ENCODE measurements around the gene LRRC2. TPM values are rescaled to one million over a fixed set of nuclear protein-coding genes. Genes with fewer than 3 reads are reported as not detected.
A peak's percentile ranks its signal among the peaks of the same experiment; 100 is the strongest.

LRRC2 gene
- total and polyA plus RNA-seq, 2 of the 13 experiments (the other 11 are each of a cell fraction or from before 2014, with no cell fraction given) = 0.27 to 0.58 TPM

- TF ChIP-seq, protein P1, sequence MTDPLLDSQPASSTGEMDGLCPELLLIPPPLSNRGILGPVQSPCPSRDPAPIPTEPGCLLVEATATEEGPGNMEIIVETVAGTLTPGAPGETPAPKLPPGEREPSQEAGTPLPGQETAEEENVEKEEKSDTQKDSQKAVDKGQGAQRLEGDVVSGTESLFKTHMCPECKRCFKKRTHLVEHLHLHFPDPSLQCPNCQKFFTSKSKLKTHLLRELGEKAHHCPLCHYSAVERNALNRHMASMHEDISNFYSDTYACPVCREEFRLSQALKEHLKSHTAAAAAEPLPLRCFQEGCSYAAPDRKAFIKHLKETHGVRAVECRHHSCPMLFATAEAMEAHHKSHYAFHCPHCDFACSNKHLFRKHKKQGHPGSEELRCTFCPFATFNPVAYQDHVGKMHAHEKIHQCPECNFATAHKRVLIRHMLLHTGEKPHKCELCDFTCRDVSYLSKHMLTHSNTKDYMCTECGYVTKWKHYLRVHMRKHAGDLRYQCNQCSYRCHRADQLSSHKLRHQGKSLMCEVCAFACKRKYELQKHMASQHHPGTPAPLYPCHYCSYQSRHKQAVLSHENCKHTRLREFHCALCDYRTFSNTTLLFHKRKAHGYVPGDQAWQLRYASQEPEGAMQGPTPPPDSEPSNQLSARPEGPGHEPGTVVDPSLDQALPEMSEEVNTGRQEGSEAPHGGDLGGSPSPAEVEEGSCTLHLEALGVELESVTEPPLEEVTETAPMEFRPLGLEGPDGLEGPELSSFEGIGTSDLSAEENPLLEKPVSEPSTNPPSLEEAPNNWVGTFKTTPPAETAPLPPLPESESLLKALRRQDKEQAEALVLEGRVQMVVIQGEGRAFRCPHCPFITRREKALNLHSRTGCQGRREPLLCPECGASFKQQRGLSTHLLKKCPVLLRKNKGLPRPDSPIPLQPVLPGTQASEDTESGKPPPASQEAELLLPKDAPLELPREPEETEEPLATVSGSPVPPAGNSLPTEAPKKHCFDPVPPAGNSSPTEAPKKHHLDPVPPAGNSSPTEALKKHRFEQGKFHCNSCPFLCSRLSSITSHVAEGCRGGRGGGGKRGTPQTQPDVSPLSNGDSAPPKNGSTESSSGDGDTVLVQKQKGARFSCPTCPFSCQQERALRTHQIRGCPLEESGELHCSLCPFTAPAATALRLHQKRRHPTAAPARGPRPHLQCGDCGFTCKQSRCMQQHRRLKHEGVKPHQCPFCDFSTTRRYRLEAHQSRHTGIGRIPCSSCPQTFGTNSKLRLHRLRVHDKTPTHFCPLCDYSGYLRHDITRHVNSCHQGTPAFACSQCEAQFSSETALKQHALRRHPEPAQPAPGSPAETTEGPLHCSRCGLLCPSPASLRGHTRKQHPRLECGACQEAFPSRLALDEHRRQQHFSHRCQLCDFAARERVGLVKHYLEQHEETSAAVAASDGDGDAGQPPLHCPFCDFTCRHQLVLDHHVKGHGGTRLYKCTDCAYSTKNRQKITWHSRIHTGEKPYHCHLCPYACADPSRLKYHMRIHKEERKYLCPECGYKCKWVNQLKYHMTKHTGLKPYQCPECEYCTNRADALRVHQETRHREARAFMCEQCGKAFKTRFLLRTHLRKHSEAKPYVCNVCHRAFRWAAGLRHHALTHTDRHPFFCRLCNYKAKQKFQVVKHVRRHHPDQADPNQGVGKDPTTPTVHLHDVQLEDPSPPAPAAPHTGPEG (CRISPR knock-in tag; IDR thresholded peaks at IDR 0.05) = no peak
- TF ChIP-seq SNAI1 (CRISPR knock-in tag; IDR thresholded peaks at IDR 0.05; ENCODE audit: borderline replicate concordance) (no peak), POLR2AphosphoS5 (IDR thresholded peaks at IDR 0.05; ENCODE audit: low read depth, low read length) (no peak), CREM (IDR thresholded peaks at IDR 0.05) (peak; percentile 73), CREM (CRISPR knock-in tag; IDR thresholded peaks at IDR 0.05) (no peak), MIXL1 (CRISPR knock-in tag; IDR thresholded peaks at IDR 0.05) (peak; percentile 56; the same call in 1 of the 2 replicates), ONECUT2 (CRISPR knock-in tag; IDR thresholded peaks at IDR 0.05) (peak; percentile 67; the same call in 1 of the 2 replicates), KDM2A (CRISPR knock-in tag; IDR thresholded peaks at IDR 0.05; ENCODE audit: borderline replicate concordance, low read depth) (no peak), IKZF5 (CRISPR knock-in tag; IDR thresholded peaks at IDR 0.05) (peak; percentile 37; the same call in 1 of the 2 replicates), ZNF83 (CRISPR knock-in tag; IDR thresholded peaks at IDR 0.05; ENCODE audit: borderline replicate concordance) (no peak), TBX2 (CRISPR knock-in tag; IDR thresholded peaks at IDR 0.05; ENCODE audit: borderline replicate concordance) (peak; percentile 88; the same call in 1 of the 2 replicates), ETV6 (CRISPR knock-in tag; conservative IDR thresholded peaks at IDR 0.05) (0 out of 2 replicates have a peak, but pooled peaks have one; percentile 56)
- TF ChIP-seq, protein P2, sequence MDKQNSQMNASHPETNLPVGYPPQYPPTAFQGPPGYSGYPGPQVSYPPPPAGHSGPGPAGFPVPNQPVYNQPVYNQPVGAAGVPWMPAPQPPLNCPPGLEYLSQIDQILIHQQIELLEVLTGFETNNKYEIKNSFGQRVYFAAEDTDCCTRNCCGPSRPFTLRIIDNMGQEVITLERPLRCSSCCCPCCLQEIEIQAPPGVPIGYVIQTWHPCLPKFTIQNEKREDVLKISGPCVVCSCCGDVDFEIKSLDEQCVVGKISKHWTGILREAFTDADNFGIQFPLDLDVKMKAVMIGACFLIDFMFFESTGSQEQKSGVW (CRISPR knock-in tag; IDR thresholded peaks at IDR 0.05; ENCODE audit: borderline replicate concordance) = no peak
- TF ChIP-seq, protein P3, sequence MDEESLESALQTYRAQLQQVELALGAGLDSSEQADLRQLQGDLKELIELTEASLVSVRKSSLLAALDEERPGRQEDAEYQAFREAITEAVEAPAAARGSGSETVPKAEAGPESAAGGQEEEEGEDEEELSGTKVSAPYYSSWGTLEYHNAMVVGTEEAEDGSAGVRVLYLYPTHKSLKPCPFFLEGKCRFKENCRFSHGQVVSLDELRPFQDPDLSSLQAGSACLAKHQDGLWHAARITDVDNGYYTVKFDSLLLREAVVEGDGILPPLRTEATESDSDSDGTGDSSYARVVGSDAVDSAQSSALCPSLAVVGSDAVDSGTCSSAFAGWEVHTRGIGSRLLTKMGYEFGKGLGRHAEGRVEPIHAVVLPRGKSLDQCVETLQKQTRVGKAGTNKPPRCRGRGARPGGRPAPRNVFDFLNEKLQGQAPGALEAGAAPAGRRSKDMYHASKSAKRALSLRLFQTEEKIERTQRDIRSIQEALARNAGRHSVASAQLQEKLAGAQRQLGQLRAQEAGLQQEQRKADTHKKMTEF (CRISPR knock-in tag; IDR thresholded peaks at IDR 0.05) = peak; percentile 29; the same call in 1 of the 2 replicates
- TF ChIP-seq, protein P4, sequence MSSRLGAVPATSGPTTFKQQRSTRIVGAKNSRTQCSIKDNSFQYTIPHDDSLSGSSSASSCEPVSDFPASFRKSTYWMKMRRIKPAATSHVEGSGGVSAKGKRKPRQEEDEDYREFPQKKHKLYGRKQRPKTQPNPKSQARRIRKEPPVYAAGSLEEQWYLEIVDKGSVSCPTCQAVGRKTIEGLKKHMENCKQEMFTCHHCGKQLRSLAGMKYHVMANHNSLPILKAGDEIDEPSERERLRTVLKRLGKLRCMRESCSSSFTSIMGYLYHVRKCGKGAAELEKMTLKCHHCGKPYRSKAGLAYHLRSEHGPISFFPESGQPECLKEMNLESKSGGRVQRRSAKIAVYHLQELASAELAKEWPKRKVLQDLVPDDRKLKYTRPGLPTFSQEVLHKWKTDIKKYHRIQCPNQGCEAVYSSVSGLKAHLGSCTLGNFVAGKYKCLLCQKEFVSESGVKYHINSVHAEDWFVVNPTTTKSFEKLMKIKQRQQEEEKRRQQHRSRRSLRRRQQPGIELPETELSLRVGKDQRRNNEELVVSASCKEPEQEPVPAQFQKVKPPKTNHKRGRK (CRISPR knock-in tag; IDR thresholded peaks at IDR 0.05) = no peak
- TF ChIP-seq, protein P5, sequence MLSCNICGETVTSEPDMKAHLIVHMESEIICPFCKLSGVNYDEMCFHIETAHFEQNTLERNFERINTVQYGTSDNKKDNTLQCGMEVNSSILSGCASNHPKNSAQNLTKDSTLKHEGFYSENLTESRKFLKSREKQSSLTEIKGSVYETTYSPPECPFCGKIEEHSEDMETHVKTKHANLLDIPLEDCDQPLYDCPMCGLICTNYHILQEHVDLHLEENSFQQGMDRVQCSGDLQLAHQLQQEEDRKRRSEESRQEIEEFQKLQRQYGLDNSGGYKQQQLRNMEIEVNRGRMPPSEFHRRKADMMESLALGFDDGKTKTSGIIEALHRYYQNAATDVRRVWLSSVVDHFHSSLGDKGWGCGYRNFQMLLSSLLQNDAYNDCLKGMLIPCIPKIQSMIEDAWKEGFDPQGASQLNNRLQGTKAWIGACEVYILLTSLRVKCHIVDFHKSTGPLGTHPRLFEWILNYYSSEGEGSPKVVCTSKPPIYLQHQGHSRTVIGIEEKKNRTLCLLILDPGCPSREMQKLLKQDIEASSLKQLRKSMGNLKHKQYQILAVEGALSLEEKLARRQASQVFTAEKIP (CRISPR knock-in tag; IDR thresholded peaks at IDR 0.05; ENCODE audit: borderline replicate concordance) = no peak
Observed at GRCh38 chr3:46578973-46579755, 13.1 kb upstream of the LRRC2 start (continued).

Measured in HepG2 (cell line).